DMS114 treated with DMSO at 0.1 percent for 48 hours (cell line): ENCODE measurements around the gene RANBP3.
A peak's percentile ranks its signal among the peaks of the same experiment; 100 is the strongest.

Source experiments
- DNase-seq: peaks from one replicate; lab custom pipeline; 2025; ENCODE audit not compliant: unreplicated experiment; lab: John Stamatoyannopoulos, UW

RANBP3 gene

DNA sequence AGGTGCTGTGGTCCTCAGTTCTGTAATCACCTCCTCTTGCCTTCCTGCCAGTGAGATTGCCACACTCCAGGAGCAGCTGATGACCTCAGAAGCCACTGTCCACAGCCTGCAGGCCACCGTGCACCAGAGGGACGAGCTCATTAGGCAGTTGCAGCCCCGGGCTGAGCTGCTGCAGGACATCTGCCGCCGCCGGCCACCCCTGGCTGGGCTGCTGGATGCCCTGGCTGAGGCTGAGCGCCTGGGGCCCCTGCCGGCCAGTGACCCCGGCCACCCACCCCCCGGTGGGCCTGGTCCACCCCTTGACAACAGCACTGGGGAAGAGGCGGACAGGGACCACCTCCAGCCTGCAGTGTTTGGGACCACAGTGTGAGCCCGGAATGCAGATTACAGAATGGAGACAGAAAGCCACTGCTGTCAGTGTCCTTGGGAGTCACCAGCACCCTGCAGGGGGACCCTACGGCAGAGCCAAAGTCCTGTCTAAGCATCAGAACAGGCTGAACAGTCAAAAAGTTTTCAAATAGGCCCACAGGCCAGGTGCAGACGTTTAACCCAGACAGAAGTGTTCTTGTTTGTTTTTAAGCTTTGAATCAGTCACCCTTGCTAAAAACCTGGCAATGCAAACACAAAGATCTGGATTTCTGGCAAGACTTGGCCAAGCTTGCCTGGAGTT lies 69.0 kb downstream of the RANBP3 start:
- no peak for DNase-seq

DNA sequence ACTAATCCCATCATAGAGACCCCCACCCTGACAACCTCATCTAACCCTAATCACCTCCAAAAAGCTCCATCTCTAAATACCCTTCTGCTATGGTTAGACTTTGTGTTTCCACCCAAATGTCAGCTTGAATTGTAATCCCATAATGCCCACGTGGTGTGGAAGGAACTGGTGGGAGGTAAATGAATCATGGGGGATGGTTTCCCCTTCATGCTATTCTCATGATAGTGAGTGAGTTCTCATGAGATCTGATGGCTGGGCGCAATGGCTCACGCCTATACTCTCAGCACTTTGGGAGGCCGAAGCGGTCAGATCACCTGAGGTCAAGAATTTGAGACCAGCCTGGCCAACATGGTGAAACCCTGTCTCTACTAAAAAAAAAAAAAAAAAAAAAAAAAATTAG lies 70.7 kb downstream of the RANBP3 start:
- no peak for DNase-seq

DNA sequence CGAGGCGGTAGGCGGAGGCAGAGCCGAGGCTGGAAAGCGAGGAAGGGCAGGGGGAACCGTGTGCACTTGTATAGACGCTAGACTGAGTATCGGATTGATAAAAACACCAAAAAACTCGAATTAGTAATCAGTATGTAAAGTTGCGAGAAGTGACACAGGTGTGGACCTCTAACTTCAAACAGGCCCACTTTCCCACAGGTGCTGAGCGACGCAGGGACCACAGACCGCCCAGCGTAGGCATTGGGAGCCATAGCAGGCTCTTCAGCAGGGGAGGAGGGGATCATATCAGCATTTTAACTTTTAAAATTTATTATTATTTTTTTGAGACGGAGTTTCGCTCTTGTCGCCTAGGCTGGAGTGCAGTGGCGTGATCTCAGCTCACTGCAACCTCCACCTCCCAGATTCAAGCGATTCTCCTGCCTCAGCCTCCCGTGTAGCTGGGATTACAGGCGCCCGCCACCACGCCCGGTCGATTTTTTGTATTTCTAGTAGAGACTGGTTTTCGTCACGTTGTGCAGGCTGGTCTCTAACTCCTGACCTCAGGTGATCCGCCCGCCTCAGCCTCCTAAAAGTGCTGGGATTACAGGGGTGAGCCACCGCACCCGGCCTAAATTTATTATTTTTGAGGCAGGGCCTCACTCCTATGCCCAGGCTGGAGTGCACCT lies 72.7 kb downstream of the RANBP3 start:
- no peak for DNase-seq

DNA sequence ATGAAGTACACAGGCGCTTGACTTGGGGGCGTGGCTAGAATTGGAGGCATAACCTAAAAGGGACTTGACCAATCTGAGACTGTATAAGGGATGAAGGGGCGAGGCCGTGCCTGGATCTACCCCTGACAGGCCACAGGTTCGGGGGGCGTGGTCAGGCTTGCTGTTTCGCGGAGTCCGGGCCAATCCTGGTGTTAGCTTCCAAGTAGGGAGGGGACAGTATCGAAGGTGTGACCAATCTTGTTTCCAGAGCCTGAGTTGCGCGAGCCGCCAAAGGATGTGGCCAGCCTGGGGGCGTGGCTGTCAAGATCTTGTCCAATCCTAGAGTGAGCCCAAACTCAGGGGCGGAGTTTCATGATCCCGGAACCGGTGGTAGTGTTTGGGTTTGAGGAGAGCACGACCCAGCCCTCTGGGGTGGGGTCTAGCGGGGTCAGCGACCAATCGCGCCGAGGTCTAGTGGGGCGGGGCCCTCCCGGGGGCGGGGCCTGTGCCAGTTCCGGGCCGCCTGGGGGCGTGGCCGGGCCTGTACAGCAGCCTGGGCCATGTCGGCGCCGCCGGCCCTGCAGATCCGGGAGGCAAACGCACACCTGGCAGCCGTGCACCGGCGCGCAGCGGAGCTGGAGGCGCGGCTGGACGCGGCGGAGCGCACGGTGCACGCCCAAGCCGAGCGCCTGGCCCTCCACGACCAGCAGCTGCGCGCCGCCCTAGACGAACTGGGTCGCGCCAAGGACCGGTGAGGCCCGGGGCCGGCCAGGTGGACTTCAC lies 73.4 kb downstream of the RANBP3 start, which contains the start of gene VMAC:
Gene VMAC (plus strand): TSS at position 521 of the 762 bp plus-strand sequence. CDS start 19 bp downstream, at position 540.
- DNase-seq: peak; percentile 97

DNA sequence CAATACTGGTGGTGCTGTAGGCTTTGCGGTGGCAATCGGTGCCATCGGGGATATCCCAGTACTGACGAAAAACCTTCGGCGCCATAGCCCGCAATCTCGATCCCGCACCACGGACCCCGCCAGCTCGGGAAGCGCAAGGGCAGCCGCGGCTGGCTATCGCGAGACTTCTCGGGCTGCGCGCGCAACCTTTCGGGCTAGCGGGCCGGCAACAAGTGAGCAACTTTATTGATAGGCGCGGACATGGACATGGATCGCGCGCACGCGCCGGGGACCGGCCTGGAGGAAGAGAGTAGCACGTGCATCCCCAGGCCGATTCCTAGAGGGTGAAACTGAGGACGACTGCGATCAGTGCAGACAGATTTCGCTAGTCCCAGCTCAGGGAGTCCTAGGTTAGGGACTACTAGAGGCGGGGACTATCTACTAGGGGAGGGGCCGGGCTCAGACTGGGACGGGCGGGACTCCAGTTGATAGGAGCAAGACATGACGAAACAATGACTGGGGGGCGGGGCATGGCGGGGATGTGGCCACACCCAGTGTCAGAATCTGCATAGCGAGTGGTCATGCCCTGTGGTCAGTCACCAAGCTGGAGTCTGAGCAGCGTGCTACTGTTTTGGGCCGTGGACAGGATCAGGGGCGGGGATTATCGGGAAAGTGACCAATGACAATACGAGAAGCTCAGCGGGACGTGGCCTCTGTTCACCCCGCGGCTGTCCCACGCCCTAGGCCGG lies 74.2 kb downstream of the RANBP3 start, which contains the start of gene NDUFA11:
Gene NDUFA11 (minus strand): TSS at position 167 of the 728 bp plus-strand sequence. CDS start 82 bp downstream, at position 85.
- DNase-seq: peak; percentile 91

DNA sequence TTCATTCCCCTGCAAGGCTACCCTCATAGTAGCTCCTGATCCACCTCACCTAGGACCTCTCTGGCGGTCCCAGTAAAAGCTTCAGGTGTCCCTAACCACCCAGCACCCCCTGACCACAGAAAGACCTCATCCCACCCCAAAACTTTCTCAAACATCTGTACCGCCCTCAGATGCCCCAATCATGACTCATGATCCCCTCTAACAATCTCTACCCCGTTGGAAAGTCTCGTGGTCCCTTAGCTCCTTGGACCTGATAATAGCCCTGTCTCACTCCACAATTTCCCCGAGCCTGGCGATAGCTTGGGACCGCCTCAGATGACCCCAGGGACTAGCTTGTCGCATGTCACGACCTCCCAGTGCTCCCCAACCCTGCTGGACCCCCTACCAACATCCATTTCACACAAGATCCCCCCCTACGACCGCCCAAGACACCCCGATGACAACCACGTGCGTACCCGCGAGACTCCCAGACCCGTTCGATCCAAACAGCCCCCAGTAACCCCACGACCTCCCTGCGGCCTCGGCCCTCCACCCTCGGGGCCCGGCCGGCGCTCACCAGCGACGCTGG lies 74.8 kb downstream of the RANBP3 start:
- DNase-seq: no peak

DNA sequence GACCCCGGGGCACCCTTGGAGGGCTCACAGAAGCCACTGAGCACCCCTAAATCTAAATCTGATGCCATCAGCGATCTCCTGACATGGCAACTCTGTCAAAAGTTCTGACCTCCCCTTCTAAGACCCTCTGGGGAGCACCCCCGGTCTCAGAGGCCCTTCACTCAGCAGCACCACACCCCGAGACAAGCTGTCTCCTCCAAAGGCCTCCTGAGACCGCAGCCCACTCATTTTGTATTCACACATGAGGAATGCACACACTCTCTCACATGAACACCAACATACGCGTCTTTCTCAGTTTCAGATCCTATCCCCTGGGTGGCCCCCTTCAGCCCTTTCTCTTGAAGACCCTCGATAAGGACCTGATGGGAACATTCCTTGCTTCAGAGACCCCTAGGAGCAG lies 77.0 kb downstream of the RANBP3 start:
- no peak for DNase-seq

DNA sequence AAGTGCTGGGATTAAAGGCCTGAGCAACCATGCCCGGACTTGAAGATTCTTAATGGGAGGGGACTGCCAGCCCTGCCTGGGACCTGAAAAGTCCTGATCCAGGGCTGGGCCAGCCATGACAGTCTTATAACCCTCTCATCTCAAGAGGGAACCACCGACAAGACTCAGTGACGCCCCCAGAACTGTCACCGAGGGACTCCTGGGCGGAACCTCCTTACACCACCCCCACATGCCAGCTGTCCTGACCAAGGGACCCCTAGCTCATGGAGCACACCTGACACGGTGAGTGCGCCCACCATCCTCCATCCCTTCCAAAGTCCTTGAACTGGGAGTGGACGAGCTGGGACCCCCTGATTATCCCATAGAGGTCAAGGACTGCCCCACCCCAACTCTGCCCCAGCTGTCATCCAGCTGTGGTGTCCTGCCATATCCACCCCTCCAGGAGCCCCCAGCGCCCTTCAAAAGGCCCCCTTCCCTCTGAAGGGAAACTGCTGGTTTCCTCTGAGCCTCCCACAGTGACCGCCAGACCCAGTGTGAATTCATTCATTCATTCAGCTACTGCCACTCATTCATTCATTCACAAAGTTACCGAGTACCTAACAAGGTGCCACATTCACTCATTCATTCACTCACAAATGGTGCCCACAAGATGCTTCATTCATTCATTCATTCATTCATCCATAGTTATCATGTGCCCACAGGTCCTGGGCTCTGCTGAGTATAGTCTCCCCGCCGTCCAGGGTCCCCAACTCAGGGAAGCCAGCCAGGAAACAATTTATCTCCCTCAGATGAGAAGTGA lies 78.0 kb downstream of the RANBP3 start:
- DNase-seq: no peak

DNA sequence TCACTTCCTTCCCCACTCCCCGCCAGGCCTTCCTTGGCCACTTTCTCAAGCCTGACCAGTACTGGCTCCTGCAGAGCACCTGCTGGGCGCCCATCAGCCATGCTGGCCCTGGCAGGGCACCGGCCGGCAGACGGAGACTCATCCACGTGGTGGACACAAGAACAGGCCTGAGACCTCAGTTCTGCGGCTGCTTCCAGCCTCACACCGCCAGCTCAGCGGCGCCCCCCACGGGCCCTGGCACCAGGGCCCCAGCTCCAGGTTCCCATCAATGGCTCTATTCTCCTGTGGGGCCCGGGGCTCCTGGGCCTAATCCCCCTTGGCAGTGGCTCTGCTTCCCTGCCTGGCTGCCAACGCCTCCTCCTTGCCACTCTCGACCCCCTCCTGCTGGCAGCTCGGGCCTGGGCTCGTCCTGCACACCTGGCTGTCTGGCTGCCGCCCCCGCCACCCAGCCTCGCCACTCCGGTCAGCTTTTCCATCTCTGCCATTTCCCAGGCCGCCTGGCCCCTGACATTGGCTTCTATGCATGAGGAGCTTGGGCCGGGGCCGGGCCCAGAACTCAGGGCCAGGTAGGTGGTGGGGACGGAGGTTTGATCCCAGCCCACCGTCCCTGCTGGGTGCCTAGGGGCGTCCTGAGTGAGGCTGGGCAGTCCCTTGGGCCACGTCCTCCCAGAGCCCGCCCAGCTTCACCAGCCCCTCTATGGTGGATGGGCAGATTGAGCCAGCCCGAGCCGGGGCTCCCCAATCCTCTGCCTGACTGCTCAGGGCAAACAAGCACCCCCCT lies 80.6 kb downstream of the RANBP3 start:
- no peak for DNase-seq

DNA sequence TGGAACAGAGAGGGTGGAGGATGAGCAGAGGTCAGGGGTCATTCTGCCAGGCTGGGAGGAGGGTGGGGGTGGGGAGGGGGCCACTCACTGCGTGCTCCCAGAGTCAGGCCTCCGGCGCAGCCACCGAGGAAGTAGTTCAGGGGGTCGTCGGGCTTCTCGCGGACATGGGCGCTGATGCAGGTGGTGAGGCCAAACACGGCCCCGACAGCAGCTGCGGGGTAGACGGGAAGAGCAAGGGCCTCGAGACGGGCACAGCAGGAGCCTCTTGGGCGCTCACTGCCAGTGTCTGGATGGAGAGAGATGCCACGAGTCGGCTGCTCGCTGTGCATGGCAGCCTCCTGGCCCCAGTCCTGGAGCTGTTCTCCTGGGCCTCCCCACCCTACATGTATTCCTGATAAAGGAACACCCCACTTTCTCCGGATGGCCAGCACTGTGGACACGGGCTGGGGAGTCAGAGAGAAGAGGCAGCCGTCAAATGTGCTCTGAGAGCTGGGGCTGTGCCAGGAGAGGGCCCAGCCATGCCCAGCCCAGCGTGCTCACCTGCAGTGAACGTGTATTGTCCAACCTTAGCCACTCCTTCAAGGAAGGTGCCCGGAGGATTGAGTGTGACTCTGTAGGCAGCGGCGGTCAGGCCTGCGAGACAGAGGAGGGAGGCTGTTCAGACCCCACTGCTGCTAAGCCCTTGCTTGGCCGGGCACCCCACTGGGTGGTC lies 81.4 kb downstream of the RANBP3 start:
- DNase-seq: no peak

DNA sequence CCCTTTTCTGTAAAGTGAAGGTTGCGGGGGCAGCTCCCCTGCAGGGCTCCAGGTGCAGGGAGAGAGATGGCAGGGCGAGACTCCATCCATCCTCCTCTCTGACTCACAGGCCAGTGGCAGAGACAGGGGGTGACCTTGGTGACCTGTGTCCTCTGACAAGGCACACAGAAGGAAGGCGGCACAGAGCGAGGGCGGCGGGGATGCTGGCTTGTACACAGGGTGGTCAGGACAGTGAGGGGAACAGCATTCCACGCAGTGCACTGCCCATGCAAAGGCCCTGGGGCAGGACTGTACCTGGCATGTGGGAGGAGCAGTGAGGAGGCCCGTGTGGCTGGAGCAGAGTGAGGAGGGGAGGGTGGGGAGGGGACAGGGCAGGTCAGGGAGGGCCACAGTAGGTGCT lies 82.0 kb downstream of the RANBP3 start:
- DNase-seq: no peak

DNA sequence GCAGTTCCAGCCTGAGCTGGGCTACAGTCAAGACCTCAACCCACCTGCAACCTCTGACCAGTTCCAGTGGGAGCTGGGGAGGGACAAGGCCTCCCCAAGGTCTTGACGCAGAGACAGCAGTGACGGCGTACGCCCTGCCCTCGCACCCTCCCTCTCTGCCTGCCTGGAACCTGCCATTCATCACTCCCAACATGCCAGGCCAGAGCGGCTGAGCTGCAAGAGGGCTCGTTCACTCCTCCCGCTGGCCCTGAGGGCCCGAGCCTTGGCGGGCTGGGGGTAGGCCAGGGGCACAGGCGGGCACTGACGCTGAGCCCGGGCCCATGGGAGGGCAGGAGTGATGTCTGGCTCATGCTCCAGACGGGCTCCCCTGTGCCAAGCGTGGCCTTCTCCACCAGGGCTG lies 82.5 kb downstream of the RANBP3 start:
- no peak for DNase-seq

DNA sequence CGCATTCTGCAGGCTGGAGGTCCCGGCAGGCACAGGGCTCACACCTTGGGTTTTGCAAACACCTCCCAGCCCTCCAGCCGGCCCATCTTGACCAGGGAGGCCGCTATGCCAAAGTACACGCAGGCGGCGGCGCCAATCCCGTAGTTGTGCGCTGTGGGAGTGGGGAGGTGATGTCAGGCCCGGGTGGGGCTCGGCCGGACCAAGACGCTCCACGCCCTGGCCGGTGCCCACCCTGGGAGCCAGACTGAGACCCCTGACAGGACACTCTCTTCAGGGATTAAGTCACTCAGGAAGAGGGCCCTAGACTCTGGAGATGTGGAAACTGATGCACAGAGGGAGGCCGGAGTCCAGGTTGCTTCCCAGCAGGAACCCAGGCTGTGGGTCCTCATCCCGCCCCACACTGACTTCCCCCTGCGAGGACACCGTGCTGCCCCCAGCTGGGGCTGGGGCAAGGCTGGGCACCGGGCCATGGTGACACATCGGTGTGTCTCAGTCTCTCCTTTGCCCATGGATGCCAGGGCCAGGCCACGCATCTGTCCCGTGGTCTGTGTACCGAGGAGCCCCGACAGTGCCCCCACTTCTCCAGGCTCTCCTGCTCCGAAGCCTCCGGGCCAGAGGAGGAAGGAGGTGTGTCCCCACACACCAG lies 83.1 kb downstream of the RANBP3 start:
- no peak for DNase-seq

DNA sequence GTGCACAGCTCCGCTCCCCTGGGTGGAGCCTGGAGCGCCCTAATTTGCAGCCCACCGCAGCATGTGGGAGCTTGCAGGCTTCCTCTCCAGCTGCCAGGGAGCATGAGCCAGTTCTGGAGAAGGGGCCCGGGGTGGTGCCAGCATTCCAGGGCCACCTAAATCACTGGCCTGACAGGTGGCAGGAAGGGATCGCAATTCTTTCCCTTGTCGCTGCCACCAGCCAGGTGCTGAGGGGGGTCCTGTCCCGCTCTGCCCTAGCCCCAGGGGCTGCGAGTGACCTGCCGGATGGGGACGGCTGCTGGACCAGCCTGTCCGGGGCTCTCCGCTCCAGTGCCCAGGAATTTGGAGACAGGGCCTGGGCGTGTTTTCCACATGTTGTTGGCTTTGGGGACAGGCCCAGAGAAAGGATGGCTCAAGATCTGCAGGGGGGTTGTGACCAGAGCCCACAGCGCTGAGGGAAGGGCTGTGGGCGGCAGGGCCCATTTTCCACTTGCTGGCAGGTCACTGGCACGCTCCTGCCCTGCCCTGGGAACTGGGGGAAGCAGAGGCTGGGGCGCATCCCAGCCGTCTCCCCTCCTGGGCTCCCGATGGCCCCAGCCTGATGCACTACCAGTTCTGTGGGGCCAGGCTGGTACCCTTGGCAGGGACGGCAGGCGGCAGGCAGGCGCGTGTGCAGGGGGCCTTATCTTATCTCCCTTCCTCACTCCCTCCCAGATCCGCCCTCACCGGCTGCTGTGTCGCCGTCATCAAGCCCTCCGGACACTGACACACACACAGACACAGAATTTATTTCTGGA lies 83.8 kb downstream of the RANBP3 start:
- no peak for DNase-seq

DNA sequence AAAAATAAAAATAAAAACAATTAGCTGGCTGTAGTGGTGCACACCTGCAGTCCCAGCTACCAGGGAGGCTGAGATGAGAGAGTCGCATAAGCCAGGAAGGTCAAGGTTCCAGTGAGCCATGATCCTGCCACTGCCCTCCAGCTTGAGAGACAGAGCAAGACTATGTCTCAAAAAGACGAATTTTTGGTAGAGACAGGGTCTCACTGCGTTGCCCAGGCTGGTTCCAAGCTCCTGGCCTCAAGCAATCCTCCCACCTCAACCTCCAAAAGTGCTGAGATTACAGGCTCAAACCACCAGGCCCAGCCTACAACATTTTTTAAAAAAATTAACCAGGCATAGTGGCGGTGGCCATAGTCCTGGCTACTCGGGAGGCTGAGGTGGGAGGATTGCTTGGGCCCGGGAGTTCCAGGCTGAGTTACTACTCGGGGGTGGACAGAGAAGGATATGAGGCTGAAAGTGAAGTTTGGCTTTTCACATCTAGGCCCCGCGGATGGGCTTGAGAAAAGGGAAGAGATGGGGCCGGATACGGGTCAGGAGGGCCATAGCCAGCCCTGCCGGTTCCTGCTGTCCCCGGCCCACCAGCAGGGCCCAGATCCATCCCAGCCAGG lies 84.5 kb downstream of the RANBP3 start:
- no peak for DNase-seq

DNA sequence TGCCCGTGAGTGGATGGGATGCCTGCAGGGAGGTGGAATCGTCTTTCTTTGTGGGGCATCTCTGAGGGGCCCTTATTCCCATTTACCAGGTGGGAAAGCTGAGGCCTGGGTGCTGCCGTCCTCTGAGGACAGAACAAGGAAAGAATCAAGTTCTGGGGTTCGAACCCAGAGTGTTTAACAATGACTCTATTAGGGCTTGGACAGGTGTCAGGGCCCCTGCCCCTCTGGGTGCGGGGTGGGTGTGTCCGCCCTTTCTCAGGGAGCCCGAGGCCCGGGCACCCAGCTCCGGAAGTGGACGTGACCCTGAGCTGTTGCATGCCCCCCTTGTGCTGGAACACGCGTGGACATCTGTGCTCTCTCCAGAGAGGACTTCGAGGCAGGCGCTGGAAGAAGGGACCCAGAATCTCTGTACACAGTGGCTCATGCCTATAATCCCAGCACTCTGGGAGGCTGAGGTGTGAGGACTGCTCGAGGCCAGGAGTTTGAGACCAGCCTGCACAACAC lies 85.1 kb downstream of the RANBP3 start:
- DNase-seq: no peak
